BE2C (cell line): ENCODE measurements around the gene TCF7L2.

Source experiments
- DNase-seq: peaks from one replicate; pipeline ENCODE4 v3.0.0-alpha.2; 2020
- H3K27me3 ChIP-seq: fragments of 250-450 bp; sonication (Bioruptor Pico); 2 replicates; pipeline ENCODE4 v1.5.1; 2020; ENCODE audit warnings: mild to moderate bottlenecking
- H3K36me3 ChIP-seq: fragments of 250-450 bp; sonication (Bioruptor Pico); 2 replicates; pipeline ENCODE4 v1.5.1; 2020; ENCODE audit warnings: mild to moderate bottlenecking
- H3K4me1 ChIP-seq: fragments of 250-450 bp; sonication (Bioruptor Pico); 2 replicates; pipeline ENCODE4 v1.5.1; 2020
- H3K4me3 ChIP-seq: 2 replicates; pipeline ENCODE4 v1.5.1; 2011; ENCODE audit warnings: low read depth, low read length
- H3K9me3 ChIP-seq: fragments of 250-450 bp; sonication (Bioruptor Pico); 2 replicates; pipeline ENCODE4 v1.5.1; 2020
- TF ChIP-seq, protein P1 (sequence below): IDR thresholded peaks from 2 replicates; pipeline ENCODE4 v1.5.1; 2012; ENCODE audit warnings: mild to moderate bottlenecking, low read depth, low read length

Gene TCF7L2

DNA sequence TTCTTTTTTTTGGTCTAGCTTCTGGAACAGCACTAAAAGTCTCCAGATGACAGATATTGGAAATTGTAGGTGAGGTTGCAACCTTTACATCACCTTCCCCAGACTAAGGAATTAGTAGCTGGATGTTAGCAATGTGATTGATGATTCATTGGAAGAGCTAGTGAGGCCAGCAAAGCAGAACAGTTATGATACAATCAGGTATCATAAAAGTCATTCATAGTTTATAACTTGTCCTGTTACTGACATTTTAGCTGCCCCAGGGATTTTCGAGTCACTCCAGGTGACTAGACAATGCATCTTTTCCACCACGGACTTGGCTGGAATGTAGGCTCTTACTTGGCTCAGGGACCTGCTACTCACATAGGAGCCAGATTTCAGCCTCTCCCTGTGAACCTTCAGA, 15.9 kb upstream of the TCF7L2 start:
- TF ChIP-seq, protein P1, sequence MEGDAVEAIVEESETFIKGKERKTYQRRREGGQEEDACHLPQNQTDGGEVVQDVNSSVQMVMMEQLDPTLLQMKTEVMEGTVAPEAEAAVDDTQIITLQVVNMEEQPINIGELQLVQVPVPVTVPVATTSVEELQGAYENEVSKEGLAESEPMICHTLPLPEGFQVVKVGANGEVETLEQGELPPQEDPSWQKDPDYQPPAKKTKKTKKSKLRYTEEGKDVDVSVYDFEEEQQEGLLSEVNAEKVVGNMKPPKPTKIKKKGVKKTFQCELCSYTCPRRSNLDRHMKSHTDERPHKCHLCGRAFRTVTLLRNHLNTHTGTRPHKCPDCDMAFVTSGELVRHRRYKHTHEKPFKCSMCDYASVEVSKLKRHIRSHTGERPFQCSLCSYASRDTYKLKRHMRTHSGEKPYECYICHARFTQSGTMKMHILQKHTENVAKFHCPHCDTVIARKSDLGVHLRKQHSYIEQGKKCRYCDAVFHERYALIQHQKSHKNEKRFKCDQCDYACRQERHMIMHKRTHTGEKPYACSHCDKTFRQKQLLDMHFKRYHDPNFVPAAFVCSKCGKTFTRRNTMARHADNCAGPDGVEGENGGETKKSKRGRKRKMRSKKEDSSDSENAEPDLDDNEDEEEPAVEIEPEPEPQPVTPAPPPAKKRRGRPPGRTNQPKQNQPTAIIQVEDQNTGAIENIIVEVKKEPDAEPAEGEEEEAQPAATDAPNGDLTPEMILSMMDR = no peak
- H3K4me1 ChIP-seq = no peaks in the 10 kb centered on the region; the same call in 1 of the 2 replicates
- H3K27me3 ChIP-seq = no peaks in the 10 kb centered on the region
- no peak for DNase-seq
- no peaks in the 10 kb centered on the region for H3K36me3 ChIP-seq
- H3K4me3 ChIP-seq = no peak overlapping the region
- H3K9me3 ChIP-seq = no peaks in the 10 kb centered on the region

DNA sequence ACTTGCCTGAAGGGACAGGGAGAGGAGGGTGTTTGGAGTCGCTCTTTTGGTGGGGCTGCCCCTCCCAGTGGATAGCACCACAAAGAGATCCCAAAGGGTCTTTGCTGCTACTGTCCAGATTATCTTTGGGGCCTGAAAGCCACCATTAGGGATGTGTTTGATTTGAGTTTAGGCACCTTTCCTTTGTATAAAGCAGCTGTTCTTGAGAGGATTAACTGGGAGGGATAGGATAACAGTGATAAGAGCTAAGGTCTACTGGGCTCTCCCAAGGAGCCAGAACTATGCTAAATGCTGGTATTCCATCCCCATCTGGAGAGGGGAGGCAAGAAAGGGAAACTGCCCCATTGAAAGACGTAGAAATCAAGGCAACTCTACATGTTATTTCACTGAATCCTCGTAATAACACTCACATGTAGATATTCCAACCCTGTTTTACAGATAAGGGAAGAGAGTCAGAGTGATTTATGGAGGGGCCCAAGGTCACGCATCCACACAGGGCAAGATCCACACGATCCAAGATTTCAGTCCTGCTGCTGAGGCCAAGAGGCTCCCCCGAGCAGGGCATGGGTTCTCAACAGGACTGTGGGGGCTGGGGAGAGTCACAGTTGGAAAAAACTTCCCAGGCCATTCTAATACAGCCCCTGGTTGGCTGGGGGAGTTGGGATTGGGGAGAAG, 11.1 kb upstream of the TCF7L2 start:
- H3K9me3 ChIP-seq = no peaks in the 10 kb centered on the region
- no peak overlapping the region for H3K4me3 ChIP-seq
- TF ChIP-seq, protein P1 = no peak
- no peak for DNase-seq
- H3K27me3 ChIP-seq = no peaks in the 10 kb centered on the region
- H3K36me3 ChIP-seq = no peaks in the 10 kb centered on the region
- H3K4me1 ChIP-seq = no peaks in the 10 kb centered on the region; the same call in 1 of the 2 replicates

DNA sequence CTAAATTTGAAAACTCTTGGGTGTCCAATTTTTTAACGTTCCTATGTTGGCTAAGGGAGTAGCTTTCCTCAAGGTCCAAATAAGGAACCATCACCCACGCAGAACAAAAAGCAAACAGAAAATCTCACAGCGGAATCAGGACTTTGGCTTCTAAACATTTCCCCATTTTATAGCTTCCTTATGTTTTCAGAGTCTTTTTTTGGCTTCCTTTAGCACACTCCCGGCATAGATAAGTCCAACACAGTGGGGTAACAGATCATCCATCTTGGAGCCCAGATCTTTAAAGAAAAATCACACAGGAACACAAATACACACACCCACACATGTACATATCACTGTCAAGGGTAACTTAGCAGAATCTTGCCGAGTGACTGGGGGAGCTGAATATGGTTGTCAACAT, 4.2 kb upstream of the TCF7L2 start:
- Histone ChIP-seq H3K4me1 (no peaks in the 10 kb centered on the region), H3K27me3 (no peaks in the 10 kb centered on the region), H3K36me3 (no peaks in the 10 kb centered on the region), H3K4me3 (no peak overlapping the region), H3K9me3 (no peaks in the 10 kb centered on the region)
- TF ChIP-seq, protein P1 = no peak
- DNase-seq = no peak

DNA sequence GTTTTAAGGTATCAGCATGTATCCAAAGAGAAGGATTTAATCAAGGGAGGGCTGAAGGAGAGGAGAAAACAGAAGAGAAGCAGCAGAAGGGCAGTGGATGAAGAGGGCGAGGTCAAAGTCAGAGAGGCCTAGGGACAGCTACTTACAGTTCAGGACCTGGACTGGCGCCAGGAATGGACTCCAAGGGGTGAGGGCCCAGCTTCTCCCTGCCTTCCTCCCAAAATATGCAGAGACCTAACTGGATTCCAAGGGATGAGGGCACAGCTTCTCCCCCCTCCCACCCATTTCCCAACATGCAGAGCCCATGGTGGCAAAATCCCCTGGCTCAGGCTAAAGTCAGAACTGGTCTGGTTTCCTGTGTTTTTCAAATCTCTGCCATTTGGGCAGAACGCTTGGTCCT, 3.4 kb upstream of the TCF7L2 start:
- no peaks in the 10 kb centered on the region for H3K27me3 ChIP-seq
- DNase-seq = no peak
- no peak overlapping the region for H3K4me3 ChIP-seq
- no peaks in the 10 kb centered on the region for H3K36me3 ChIP-seq
- H3K9me3 ChIP-seq = no peaks in the 10 kb centered on the region
- no peaks in the 10 kb centered on the region for H3K4me1 ChIP-seq
- TF ChIP-seq, protein P1 = no peak

DNA sequence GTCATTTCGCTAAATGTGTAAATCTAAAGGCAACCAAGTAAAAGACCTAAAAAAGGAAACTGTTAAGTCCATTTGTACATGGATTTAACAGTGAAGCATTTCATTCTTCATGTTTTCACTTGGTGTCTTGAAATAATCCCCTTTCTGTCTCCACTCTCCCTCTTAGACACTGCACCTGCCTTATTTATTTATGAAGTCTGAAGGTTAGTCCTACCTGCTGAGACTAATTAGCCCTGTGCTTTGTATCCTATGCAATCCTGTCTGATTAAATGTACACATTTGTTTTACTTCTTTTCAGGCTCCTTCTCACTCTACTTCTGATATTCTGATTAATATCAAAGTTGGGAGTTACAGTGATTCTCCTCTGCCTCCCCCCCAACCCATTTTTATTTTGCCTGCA, 1.9 kb upstream of the TCF7L2 start:
- no peaks in the 10 kb centered on the region for H3K27me3 ChIP-seq
- DNase-seq = no peak
- no peaks in the 10 kb centered on the region for H3K4me1 ChIP-seq
- TF ChIP-seq, protein P1 = no peak
- no peak overlapping the region for H3K4me3 ChIP-seq
- H3K36me3 ChIP-seq = no peaks in the 10 kb centered on the region
- no peaks in the 10 kb centered on the region for H3K9me3 ChIP-seq

DNA sequence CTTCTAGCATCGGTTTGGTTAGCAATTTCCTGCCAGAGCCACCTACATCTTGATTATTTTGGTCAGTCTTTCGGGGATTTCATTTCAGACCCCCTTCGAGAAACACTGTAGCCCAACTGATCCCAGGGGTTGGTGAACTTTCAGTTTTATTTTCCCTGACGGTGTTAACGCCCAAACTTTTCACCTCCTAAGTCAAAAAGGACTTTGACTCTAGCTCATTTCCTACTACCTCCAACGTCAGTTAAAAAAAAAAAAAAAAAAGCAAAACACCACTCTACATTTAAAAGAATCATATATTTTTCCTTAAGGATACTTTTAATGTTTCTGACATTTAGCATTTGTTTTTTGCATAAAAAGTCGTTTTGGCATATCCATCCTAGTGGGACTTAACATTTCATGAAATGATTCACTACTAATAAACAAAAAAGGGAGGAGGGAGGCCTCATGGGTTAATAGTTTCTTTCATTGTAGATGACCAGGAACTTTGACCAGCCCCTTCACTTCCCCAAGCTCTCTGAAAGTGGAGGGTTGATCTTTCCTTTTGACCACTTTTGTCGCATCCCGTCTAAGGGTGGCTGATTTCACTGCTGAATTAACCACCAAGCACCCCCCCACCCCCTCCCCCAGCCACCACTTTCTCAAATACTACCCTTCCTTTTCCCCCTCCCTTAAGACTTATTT, 764 bp upstream of the TCF7L2 start:
- Histone ChIP-seq H3K36me3 (no peaks in the 10 kb centered on the region), H3K9me3 (no peaks in the 10 kb centered on the region), H3K4me3 (peak overlapping the region; percentile 48), H3K27me3 (no peaks in the 10 kb centered on the region), H3K4me1 (peaks cover 2% of the 10 kb centered on the region; the same call in 1 of the 2 replicates)
- TF ChIP-seq, protein P1 = no peak
- DNase-seq = no peak
